Measurements from ENCODE around the gene ANKS6.

Gene ANKS6

DNA sequence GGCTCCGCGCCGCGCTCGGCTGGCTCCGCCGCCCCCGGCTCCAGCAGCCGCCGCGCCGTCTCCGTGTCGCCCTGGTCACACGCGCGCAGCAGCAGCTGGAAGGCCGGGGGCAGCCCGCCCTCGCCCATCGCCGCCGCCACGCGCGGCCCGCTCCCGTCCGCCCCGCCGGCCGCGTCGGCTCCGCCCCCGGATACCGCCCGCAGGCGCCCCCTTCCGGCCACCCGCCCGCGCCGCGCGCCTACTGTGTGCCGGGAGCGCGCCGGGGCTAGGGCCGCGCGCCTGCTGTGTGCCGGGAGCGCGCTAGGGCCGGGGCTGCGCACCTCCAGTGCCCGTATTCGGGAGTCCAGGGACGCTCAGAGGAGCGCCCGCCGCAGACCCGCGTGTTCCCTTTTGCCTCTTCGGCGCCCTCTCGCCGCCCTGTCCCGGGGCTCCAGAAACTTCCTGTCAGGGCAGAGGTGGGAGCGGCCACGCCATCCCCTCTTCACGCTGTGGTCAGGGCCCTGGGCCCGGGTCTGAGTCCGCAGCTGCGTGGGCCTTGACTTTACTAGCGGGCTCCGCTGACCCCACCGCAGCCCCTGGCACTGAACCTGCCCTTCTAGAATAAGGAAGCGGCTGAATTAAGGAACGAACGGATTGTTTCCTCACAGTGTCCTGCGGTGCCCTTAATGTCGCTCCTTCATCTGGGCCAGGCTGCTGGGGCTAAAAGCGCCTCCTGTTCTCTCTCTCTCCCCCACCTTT, at the start of gene ANKS6:
Gene ANKS6 (minus strand): TSS at position 192 of the 738 bp plus-strand sequence. CDS start 64 bp downstream, at position 128.
- DNase-seq (ENCODE audit: low read depth) = peak; percentile 65
- peak within 1 kb of the TSS; percentile 60 for H3K4me3 ChIP-seq (ENCODE audit: control insufficient read depth, low read depth, low read length)
- TF ChIP-seq, protein P1, sequence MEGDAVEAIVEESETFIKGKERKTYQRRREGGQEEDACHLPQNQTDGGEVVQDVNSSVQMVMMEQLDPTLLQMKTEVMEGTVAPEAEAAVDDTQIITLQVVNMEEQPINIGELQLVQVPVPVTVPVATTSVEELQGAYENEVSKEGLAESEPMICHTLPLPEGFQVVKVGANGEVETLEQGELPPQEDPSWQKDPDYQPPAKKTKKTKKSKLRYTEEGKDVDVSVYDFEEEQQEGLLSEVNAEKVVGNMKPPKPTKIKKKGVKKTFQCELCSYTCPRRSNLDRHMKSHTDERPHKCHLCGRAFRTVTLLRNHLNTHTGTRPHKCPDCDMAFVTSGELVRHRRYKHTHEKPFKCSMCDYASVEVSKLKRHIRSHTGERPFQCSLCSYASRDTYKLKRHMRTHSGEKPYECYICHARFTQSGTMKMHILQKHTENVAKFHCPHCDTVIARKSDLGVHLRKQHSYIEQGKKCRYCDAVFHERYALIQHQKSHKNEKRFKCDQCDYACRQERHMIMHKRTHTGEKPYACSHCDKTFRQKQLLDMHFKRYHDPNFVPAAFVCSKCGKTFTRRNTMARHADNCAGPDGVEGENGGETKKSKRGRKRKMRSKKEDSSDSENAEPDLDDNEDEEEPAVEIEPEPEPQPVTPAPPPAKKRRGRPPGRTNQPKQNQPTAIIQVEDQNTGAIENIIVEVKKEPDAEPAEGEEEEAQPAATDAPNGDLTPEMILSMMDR (conservative IDR thresholded peaks at IDR 0.05; ENCODE audit: control insufficient read depth, insufficient read depth, low read depth, low read length) = no peak

DNA sequence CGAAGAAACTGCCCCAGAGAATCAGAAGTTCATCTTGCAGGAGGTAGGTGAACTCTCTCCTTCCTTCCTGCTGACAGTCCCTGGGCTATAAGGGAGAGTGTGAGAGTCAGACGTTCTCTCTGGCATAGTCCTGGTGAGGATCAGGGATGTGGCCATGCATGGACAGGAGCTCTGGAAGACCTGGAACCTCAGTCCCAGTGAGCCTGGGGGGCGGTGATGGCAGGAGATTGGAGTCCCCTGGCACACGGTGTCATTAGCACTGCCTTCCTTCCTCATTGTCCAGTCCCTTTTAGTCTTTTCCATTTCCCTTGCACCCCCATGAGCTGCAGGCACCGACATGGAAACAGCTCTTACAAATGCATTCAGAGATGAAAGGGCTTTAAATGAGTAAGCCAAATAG, 49.7 kb upstream of the ANKS6 start:
- TF ChIP-seq, protein P1 (conservative IDR thresholded peaks at IDR 0.05; ENCODE audit: control insufficient read depth, insufficient read depth, low read depth, low read length) = no peak
- DNase-seq (ENCODE audit: low read depth) = no peak
- no peak overlapping the region for H3K4me3 ChIP-seq (ENCODE audit: control insufficient read depth, low read depth, low read length)

DNA sequence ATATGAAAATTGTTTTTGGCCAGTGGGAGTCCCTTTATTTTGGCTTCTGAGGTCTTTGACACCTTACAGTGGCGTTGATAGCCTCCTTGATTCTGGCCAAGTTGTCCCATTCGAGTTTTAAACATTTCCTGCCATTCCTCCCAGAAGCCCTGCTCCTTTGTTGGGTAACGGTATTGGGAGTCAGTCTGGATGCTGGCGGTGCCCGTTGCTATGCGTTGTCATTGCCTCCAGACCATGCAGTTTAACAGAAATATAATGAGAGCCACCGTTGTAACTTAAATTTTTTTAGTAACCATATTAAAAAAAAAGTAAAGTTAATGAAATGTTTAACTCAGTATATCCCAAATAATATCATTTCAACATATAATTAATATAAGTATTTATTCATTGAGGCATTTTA, 46.2 kb upstream of the ANKS6 start:
- TF ChIP-seq, protein P1 (conservative IDR thresholded peaks at IDR 0.05; ENCODE audit: control insufficient read depth, insufficient read depth, low read depth, low read length) = no peak
- no peak for DNase-seq (ENCODE audit: low read depth)
- H3K4me3 ChIP-seq (ENCODE audit: control insufficient read depth, low read depth, low read length) = no peak overlapping the region

DNA sequence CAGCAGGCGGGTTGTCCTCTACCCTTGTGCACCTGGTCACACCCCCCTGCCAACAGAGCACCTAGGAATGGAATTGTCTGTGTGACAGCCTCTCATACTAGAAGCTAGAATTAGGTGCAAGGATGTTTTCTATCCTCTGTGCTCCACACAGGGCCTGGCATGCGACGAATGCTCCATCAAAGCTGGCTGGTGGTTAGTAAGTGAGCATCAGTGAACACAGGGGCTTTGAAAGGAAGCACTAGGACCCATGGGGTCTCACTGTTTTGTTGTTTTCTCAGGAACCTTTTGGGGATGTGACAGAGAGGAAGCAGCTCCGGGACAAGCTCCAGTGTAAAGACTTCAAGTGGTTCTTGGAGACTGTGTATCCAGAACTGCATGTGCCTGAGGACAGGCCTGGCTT, 43.4 kb upstream of the ANKS6 start:
- H3K4me3 ChIP-seq (ENCODE audit: control insufficient read depth, low read depth, low read length) = no peak overlapping the region
- TF ChIP-seq, protein P1 (conservative IDR thresholded peaks at IDR 0.05; ENCODE audit: control insufficient read depth, insufficient read depth, low read depth, low read length) = no peak
- DNase-seq (ENCODE audit: low read depth) = no peak

DNA sequence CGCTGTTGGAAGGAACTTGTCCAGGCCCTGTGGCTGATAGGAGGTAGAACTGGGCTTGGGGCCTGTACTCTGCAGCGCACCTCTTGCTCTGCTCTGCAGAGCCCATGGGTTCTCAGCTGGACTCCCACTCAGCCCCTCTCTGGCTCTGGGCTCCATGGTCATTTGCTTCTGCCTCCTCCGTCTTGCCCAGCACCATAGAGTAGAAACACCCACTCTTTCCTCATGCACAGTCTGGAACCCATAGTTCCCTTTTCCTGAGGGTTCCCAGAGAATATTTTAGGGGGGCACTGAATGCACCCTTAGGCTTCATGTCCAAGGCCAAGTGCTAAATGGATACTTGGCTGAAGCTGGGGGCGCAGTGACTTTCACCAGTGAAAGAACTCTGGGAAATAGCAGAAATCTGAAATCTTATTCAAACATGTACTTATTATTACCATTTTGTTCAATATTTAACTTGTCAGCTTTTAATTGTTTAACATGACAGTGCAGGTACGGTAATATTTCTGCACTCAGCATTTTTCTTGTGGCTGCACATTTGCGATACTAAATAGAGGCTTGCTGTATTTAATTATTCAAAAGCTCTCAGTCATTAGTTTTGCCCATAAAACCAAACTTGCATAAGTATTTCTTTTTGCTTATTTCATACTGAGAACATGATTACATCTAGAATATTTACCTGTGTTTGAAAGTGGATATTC, 42.7 kb upstream of the ANKS6 start:
- TF ChIP-seq, protein P1 (conservative IDR thresholded peaks at IDR 0.05; ENCODE audit: control insufficient read depth, insufficient read depth, low read depth, low read length) = no peak
- no peak for DNase-seq (ENCODE audit: low read depth)
- no peak overlapping the region for H3K4me3 ChIP-seq (ENCODE audit: control insufficient read depth, low read depth, low read length)

DNA sequence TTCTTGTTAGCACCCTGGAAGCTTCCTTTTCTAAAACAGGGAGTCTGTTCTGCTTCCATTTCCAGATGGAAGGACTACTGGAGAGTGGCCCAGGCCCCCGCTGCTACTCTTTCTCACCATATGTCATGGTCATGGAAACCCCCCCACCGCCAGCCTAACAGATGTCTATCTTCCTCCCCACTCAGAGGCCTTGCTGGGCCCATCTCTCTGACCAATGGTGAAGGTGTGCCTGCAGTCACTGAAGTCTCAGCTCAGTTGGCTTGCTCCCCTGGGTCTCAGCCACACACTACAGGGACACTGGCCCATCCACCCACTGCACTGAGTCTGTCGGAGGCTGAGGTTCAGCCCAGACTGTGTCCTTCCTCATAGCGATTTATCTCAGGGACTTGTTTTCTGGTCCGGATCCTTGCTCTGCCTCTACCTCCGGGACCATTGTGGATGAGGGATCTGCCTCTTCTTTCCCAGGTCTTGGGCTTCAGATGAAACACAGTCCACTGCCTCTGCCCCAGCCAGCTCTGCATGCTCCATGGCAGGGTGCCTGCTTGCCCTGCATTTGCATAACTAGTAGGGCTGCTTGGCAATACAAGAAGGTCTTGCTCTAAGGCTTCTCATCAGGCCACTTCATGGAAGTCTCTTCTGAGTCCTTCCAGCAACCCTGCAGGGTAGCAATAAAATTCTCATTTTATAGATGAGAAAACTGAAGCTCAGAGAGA, 42.0 kb upstream of the ANKS6 start:
- no peak overlapping the region for H3K4me3 ChIP-seq (ENCODE audit: control insufficient read depth, low read depth, low read length)
- TF ChIP-seq, protein P1 (conservative IDR thresholded peaks at IDR 0.05; ENCODE audit: control insufficient read depth, insufficient read depth, low read depth, low read length) = no peak

More for the DNA sequence above, 42.0 kb upstream of the ANKS6 start:
- DNase-seq (ENCODE audit: low read depth) = no peak
